GM12878 (cell line): ENCODE results near the gene LAS1L. TPM values are rescaled to one million over a fixed set of nuclear protein-coding genes. Genes with fewer than 3 reads are reported as not detected.

Experiments
- ATAC-seq: fragments of 200-7000 bp; cut with Tn5 transposase; 3 replicates; pipeline ENCODE4 v1.9.1; 2020; ENCODE audit warnings: mild to moderate bottlenecking, moderate library complexity
- BruUV-seq: library from RNA; stranded (reverse); fragments of 400-500 nt; replicated peaks from 2 replicates; lab custom pipeline; 2021; lab: Mats Ljungman, UMichigan
- CTCF ChIA-PET: fragments of 300-600 bp; sonication (Branson Sonifier 250); formaldehyde crosslinking; extraction: SDS; loops from one replicate; lab custom pipeline; 2021; ENCODE audit warnings: inconsistent platforms; lab: Yijun Ruan, JAX
- POLR2A ChIA-PET: fragments of 350-600 bp; formaldehyde crosslinking; extraction: SDS; loops from one replicate; lab custom pipeline; 2021; ENCODE audit warnings: inconsistent platforms; lab: Charles Lee
- RAD21 ChIA-PET: fragments of 300-600 bp; sonication (Branson Sonifier 250); formaldehyde crosslinking; loops from one replicate; lab custom pipeline; 2023; ENCODE audit warnings: antibody characterized with exemption; ENCODE audit not compliant: unreplicated experiment; lab: Charles Lee
- SMC1A ChIA-PET: fragments of 300-600 bp; sonication (Branson Sonifier 250); formaldehyde crosslinking; loops from one replicate; lab custom pipeline; 2023; ENCODE audit not compliant: unreplicated experiment, uncharacterized antibody; lab: Charles Lee
- DNase-seq: peaks from one replicate; pipeline ENCODE4 v3.0.0-alpha.2; 2011; ENCODE audit warnings: low read depth, low spot score
- FAIRE-seq: peaks from 3 replicates; lab custom pipeline; 2011; peaks lifted over from hg19 to GRCh38; lab: Jason Lieb, UNC
- H2AFZ ChIP-seq: 2 replicates; pipeline ENCODE4 v1.6.0; 2011; ENCODE audit warnings: low read depth, low read length, control low read depth; ENCODE audit not compliant: control insufficient read depth
- H3K27ac ChIP-seq: 2 replicates; pipeline ENCODE4 v1.5.1; 2011; ENCODE audit warnings: control low read depth; ENCODE audit not compliant: control insufficient read depth, insufficient read depth
- H3K27me3 ChIP-seq, 2 experiments: replicated peaks in 1 of 2; 2 replicates each; pipeline versions ENCODE4 v1.6.0 to v1.6.1; 2011; ENCODE audit warnings: low read length in 1 of 2; ENCODE audit not compliant: control insufficient read depth in 2 of 2, insufficient read depth in 2 of 2
- H3K36me3 ChIP-seq, 2 experiments: 2 replicates each; pipeline ENCODE4 v1.5.1; 2011; ENCODE audit warnings: low read length in 1 of 2; ENCODE audit not compliant: control insufficient read depth in 2 of 2, insufficient read depth in 2 of 2
- H3K4me1 ChIP-seq: 2 replicates; pipeline ENCODE4 v1.6.1; 2011; ENCODE audit warnings: mild to moderate bottlenecking, low read length, moderate library complexity, mixed read lengths; ENCODE audit not compliant: control insufficient read depth, insufficient read depth
- H3K4me2 ChIP-seq: 2 replicates; pipeline ENCODE4 v1.6.0; 2011; ENCODE audit warnings: control low read depth; ENCODE audit not compliant: control insufficient read depth, insufficient read depth
- H3K4me3 ChIP-seq: fragments of 200-600 bp; sonication (generic); 2 replicates; pipeline ENCODE4 v1.5.1; 2016
- H3K79me2 ChIP-seq: 2 replicates; pipeline ENCODE4 v1.6.0; 2011; ENCODE audit warnings: low read length; ENCODE audit not compliant: control insufficient read depth, insufficient read depth
- H3K9ac ChIP-seq: 2 replicates; pipeline ENCODE4 v1.8.0; 2011; ENCODE audit warnings: low read length, control low read depth, mixed read lengths; ENCODE audit not compliant: control insufficient read depth, insufficient read depth
- H3K9me3 ChIP-seq: replicated peaks from 3 replicates; pipeline ENCODE4 v1.5.1; 2011; ENCODE audit warnings: mild to moderate bottlenecking, low read length; ENCODE audit not compliant: control insufficient read depth, insufficient read depth
- H4K20me1 ChIP-seq: 2 replicates; pipeline ENCODE4 v1.6.0; 2011; ENCODE audit not compliant: control insufficient read depth, insufficient read depth
- CHD1 ChIP-seq: IDR thresholded peaks from 2 replicates; pipeline ENCODE4 v1.6.1; 2012; ENCODE audit warnings: low read depth, low read length, improper control_type of control experiment
- DPF2 ChIP-seq: fragments of 450-650 bp; IDR thresholded peaks from 2 replicates; pipeline ENCODE4 v1.6.1; 2017; ENCODE audit warnings: mild to moderate bottlenecking
- HDAC2 ChIP-seq: fragments of 200-600 bp; sonication (generic); IDR thresholded peaks from 2 replicates; pipeline ENCODE4 v1.6.1; 2017
- PAX5 ChIP-seq: IDR thresholded peaks from 2 replicates; pipeline ENCODE4 v1.6.1; 2011; ENCODE audit warnings: low read depth, low read length, borderline replicate concordance
- POLR2AphosphoS2 ChIP-seq: IDR thresholded peaks from 2 replicates; pipeline ENCODE4 v1.6.1; 2011; ENCODE audit warnings: low read depth, mild to moderate bottlenecking, low read length, improper control_type of control experiment, moderate library complexity
- TAF1 ChIP-seq: IDR thresholded peaks from 2 replicates; pipeline ENCODE4 v1.6.1; 2011; ENCODE audit warnings: mild to moderate bottlenecking, low read depth, low read length, borderline replicate concordance
- ZNF217 ChIP-seq: fragments of 450-650 bp; IDR thresholded peaks from 2 replicates; pipeline ENCODE4 v1.6.1; 2017; ENCODE audit warnings: antibody characterized with exemption, mild to moderate bottlenecking
- WGBS: methylation state at CpG from one replicate; pipeline ENCODE4 v1.1.6; 2016; ENCODE audit warnings: low lambda C conversion rate; ENCODE audit not compliant: insufficient replicate concordance, insufficient coverage; ENCODE audit errors: missing lambda C conversion rate; 5-methylcytosine and 5-hydroxymethylcytosine counted together
- in situ Hi-C: fragments of 300-500 bp; cut with MboI; formaldehyde crosslinking; loops from 9 replicates; pipeline ENCODE4 v1.14.3; 2018; ENCODE audit warnings: mixed read lengths
- intact Hi-C: fragments of 100-400 bp; cut with micrococcal nuclease; formaldehyde crosslinking; loops from one replicate; pipeline ENCODE4 v1.14.2; 2022; ENCODE audit not compliant: unreplicated experiment
- polyA plus RNA-seq, 11 experiments: library from polyadenylated mRNA; depleted of rRNA in 4 of 11; unstranded in 6 of 11; stranded (reverse) in 5 of 11; fragments of >200 nt; fragmentation: Nextera tagmentation in 4 of 11; fragmentation: Illumina TruSeq in 1 of 11; extraction: Ambion mirVana in 4 of 11; extraction: Trizol in 1 of 11; gene quantifications; 1 replicate in 1 of 11; 2 replicates in 10 of 11; pipeline versions ENCODE4 v1.2.1 to v1.2.3, GENCODE V29; 2011 to 2016; ENCODE audit warnings: inconsistent platforms in 2 of 11, missing spikeins in 2 of 11, low read depth in 1 of 11
- total RNA-seq, 4 experiments: library from RNA; depleted of rRNA in 3 of 4; stranded (reverse); fragments of >200 nt in 3 of 4; fragmentation: Illumina TruSeq in 1 of 4; extraction: Trizol in 1 of 4; gene quantifications; 2 replicates each; pipeline versions ENCODE4 v1.2.1 to v1.2.3, GENCODE V29; 2013 to 2021
- TF ChIP-seq, protein P1 (sequence below): fragments of 450-650 bp; IDR thresholded peaks from 2 replicates; pipeline ENCODE4 v1.6.1; 2016; ENCODE audit warnings: mild to moderate bottlenecking, moderate library complexity, borderline replicate concordance

LAS1L gene
- total and polyA plus RNA-seq, 10 of the 15 experiments (the other 5 are each of a cell fraction or from before 2014, with no cell fraction given), result 27.4 to 100 (median 56.4) TPM

DNA sequence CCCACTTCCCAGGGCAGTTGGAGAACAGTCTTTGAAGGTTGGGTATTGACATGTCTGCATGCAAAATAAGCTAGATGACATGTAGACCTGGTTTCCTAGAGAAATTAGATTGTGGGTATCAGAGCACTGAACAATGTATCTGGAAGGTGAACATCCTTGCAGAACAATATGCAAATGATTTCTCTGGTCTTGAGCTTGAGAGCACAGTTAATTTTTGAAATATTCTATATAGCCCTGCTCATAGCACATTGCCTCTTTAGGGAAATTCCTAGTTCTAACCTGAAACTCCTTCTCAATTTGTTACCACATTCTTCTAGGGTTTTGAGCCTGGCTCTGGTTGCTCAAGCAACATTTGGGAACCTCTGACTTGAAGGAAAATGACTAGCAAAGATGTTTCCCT is 41.6 kb upstream of the LAS1L start (continued):
- TF ChIP-seq, protein P1, sequence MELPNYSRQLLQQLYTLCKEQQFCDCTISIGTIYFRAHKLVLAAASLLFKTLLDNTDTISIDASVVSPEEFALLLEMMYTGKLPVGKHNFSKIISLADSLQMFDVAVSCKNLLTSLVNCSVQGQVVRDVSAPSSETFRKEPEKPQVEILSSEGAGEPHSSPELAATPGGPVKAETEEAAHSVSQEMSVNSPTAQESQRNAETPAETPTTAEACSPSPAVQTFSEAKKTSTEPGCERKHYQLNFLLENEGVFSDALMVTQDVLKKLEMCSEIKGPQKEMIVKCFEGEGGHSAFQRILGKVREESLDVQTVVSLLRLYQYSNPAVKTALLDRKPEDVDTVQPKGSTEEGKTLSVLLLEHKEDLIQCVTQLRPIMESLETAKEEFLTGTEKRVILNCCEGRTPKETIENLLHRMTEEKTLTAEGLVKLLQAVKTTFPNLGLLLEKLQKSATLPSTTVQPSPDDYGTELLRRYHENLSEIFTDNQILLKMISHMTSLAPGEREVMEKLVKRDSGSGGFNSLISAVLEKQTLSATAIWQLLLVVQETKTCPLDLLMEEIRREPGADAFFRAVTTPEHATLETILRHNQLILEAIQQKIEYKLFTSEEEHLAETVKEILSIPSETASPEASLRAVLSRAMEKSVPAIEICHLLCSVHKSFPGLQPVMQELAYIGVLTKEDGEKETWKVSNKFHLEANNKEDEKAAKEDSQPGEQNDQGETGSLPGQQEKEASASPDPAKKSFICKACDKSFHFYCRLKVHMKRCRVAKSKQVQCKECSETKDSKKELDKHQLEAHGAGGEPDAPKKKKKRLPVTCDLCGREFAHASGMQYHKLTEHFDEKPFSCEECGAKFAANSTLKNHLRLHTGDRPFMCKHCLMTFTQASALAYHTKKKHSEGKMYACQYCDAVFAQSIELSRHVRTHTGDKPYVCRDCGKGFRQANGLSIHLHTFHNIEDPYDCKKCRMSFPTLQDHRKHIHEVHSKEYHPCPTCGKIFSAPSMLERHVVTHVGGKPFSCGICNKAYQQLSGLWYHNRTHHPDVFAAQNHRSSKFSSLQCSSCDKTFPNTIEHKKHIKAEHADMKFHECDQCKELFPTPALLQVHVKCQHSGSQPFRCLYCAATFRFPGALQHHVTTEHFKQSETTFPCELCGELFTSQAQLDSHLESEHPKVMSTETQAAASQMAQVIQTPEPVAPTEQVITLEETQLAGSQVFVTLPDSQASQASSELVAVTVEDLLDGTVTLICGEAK, result no peak
- TF ChIP-seq CHD1 (no peak), PAX5 (no peak), HDAC2 (no peak), DPF2 (no peak), POLR2AphosphoS2 (no peak)

DNA sequence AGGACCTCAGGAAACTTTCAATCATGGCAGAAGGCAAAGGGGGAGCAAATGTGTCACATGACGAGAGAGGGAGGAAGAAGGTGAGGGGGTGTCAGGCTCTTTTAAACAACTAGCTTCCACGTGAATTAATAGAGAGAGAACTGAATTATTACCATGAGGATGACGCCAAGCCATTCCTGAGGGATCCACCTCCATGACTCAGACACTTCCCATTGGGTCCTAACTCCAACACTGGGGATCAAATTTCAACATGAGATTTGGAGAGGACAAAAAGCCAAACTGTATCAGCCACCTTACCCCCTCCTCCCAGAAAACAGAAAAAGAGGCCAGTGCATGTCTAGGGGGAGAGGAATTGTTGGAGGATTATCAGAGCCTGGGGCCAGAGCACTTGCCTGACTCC is 40.4 kb upstream of the LAS1L start:
- CTCF ChIA-PET, result interaction anchor here (1.0 kb wide), 1 partner anchor 74 kb away, joined by 3 read pairs; no protein-coding TSS in a partner anchor

More for the DNA sequence above, 40.4 kb upstream of the LAS1L start:
- DNase-seq (no peak), FAIRE-seq (no peak), ATAC-seq (no peak)
- in situ Hi-C loops (no loop called here), intact Hi-C loops (no loop called here)
- 53% methylated on average over 3 of the region's 3 CpGs for WGBS
- Histone ChIP-seq H3K9me3 (no peaks in the 10 kb centered on the region), H3K27me3 (no peaks in the 10 kb centered on the region), H3K36me3 (no peaks in the 10 kb centered on the region), H3K79me2 (no peaks in the 10 kb centered on the region), H3K4me1 (no peaks in the 10 kb centered on the region), H4K20me1 (no peaks in the 10 kb centered on the region), H3K9ac (no peak overlapping the region), H3K4me2 (no peak overlapping the region), H3K4me3 (no peak overlapping the region), H3K27ac (no peak overlapping the region), H2AFZ (no peak overlapping the region)
- BruUV-seq, result no TSS peak
- RAD21 ChIA-PET, result no interaction called here
- SMC1A ChIA-PET, result no interaction called here
- POLR2A ChIA-PET, result no interaction called here
- no peak for TF ChIP-seq TAF1
- TF ChIP-seq ZNF217, result no peak
